ENCODE measurements around the gene KIRREL3.

Gene KIRREL3

GRCh38 chr11:126612671-126613070 is 387.9 kb downstream of the KIRREL3 start:
- H3K27ac ChIP-seq = no peak overlapping the region
- TF ChIP-seq, protein P1, sequence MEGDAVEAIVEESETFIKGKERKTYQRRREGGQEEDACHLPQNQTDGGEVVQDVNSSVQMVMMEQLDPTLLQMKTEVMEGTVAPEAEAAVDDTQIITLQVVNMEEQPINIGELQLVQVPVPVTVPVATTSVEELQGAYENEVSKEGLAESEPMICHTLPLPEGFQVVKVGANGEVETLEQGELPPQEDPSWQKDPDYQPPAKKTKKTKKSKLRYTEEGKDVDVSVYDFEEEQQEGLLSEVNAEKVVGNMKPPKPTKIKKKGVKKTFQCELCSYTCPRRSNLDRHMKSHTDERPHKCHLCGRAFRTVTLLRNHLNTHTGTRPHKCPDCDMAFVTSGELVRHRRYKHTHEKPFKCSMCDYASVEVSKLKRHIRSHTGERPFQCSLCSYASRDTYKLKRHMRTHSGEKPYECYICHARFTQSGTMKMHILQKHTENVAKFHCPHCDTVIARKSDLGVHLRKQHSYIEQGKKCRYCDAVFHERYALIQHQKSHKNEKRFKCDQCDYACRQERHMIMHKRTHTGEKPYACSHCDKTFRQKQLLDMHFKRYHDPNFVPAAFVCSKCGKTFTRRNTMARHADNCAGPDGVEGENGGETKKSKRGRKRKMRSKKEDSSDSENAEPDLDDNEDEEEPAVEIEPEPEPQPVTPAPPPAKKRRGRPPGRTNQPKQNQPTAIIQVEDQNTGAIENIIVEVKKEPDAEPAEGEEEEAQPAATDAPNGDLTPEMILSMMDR (conservative IDR thresholded peaks at IDR 0.05) = no peak

DNA sequence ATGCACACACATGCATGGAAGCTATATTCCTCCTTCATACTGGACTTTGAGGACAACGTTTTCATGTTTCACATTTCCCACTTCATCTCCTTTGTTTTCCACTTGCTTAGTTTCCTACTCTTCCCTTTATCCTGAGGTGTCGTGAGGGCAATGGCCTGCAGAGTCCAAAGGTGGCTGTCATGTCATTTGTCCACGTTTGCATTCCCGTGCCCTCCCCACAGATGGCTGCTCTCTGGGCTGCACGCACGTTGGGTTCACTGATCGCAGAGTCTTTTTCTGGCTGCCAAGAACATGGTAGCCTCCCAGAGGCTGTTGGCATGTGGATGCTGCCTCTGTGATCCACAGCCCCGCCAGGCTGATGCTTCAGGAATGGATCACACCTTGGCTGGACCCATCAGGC is 389.1 kb downstream of the KIRREL3 start:
- TF ChIP-seq, protein P1 (conservative IDR thresholded peaks at IDR 0.05) = no peak
- no peak overlapping the region for H3K27ac ChIP-seq

DNA sequence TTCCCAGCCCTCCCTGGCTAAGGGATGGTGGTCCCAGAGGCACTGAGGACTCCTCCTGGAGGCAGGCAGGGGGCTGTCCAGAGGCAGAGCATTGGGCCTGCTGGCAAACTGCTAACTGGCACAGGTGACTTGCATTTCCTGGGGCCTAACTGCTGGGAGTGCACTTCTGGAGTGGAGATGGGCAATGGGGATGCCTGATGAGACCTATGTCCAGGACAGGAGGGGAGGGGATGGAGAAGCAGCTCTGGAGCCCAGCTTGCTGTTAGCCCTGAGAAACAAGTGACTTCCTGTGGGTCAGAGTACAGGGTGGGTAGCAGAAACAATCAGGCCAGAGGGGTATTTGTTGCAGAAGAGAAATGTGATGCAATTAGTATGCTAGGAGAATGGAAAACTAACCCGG is 391.9 kb downstream of the KIRREL3 start:
- H3K27ac ChIP-seq = no peak overlapping the region
- TF ChIP-seq, protein P1 (conservative IDR thresholded peaks at IDR 0.05) = no peak

DNA sequence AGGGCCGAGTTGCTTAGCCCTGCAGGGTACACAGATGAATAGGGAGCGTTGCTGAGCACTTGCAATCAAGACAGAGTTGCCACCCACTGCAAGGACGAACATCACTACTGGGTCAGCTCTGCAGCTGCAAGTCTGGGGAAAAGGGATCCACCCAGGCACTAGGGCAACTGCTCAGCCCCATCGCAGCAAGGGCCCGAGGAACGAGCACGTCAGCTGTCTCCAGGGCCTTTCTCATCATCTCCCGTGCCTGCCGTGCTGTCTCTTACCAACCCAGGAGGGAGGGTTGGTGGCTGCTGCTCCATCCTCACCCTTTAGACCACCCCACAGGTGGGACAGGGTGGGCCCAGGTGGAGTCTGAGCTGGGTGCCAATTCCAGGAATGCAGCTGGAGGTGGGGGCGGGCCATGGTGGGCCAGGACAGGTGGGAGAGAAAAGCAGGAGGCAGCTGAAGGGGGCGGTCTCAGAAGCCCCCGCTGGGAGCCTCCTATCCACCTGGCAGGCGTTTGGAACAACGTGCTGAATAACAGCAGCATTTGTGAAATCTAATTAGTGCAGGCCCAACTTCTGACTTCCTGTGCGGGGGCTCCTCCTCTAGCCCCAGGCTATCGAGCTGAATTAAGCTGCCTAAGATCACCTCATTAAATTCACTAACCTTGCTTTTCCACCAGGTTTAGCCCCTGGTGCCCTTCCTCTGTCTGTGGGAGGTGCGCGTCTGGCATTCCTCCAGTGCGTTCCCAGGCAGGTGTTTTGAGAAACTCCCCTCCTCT is 392.6 kb downstream of the KIRREL3 start:
- H3K27ac ChIP-seq = no peak overlapping the region
- TF ChIP-seq, protein P1 (conservative IDR thresholded peaks at IDR 0.05) = no peak

DNA sequence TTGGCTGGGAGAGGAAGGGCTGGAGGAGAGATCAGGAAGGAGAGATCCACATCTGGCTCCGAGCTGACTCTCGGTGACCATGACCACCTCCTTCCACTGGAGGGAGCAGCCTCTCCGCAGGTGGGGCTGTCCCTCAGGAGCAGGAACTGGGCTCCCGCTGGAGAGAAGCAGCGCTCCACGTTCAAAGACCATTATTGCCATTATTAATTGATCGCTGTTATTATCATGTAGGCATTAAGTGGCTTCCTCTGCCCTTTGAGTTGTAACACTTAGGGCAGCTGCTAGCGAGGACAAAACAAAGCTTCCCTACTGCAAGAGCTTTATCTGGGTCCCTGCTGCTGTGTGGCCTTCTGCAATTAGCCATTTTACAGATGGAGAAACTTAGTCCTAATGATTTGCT is 393.2 kb downstream of the KIRREL3 start:
- no peak overlapping the region for H3K27ac ChIP-seq
- TF ChIP-seq, protein P1 (conservative IDR thresholded peaks at IDR 0.05) = peak; percentile 97

GRCh38 chr11:126606484-126606883 is 394.1 kb downstream of the KIRREL3 start:
- H3K27ac ChIP-seq = no peak overlapping the region
- TF ChIP-seq, protein P1 (conservative IDR thresholded peaks at IDR 0.05) = no peak

DNA sequence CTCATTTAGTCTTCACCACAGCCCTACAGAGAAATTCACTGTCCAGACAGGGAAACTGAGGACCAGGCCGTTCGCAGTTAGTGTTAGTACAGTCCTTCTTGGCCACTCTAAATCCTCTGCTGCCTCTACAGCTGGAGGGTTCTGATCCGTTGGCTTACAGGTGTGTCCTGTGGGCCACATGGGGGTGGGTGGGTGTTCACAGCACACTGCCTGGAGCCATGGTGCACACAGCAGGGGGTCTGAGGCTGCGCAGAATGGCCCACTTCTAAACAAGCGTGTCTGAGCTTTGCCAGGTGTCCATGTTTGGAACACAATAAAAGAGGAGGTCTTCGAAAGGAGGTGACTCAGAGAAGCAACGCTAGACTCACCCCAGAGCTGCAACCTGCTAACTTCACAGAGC is 396.1 kb downstream of the KIRREL3 start:
- H3K27ac ChIP-seq = no peak overlapping the region
- TF ChIP-seq, protein P1 (conservative IDR thresholded peaks at IDR 0.05) = no peak
